HG03558 (cell line): Measurements from ENCODE around the gene ANKRD27.
"Not testable (repeated sequence)": the region's sequence is repeated elsewhere in the genome, so short reads cannot be mapped to it uniquely, and the experiment has no call there.

Experiments
- ATAC-seq: cut with Tn5 transposase; IDR thresholded peaks from one replicate; pipeline ENCODE4 v1.9.1; 2021; ENCODE audit warnings: moderate number of reproducible peaks; ENCODE audit not compliant: unreplicated experiment; ENCODE audit errors: extremely low read depth

The ANKRD27 gene

GRCh38 chr19:32611161-32611560 lies 63.8 kb downstream of the ANKRD27 start:
- ATAC-seq, result no peak

- ATAC-seq, result no peak
These were observed 67.5 kb downstream of the ANKRD27 start for GRCh38 chr19:32607479-32607878.

GRCh38 chr19:32606289-32606688 lies 68.7 kb downstream of the ANKRD27 start:
- no peak for ATAC-seq

- no peak for ATAC-seq
These were observed 69.4 kb downstream of the ANKRD27 start for GRCh38 chr19:32605544-32605943.

- ATAC-seq, result no peak
These were observed 71.0 kb downstream of the ANKRD27 start for GRCh38 chr19:32603961-32604360.

GRCh38 chr19:32599736-32600157 lies 75.2 kb downstream of the ANKRD27 start:
- ATAC-seq, result no peak

- no peak for ATAC-seq
These were observed 75.7 kb downstream of the ANKRD27 start for GRCh38 chr19:32599258-32599657.

GRCh38 chr19:32598022-32598421 lies 77.0 kb downstream of the ANKRD27 start:
- no peak for ATAC-seq

GRCh38 chr19:32595491-32595890 lies 79.5 kb downstream of the ANKRD27 start:
- ATAC-seq, result no peak

- ATAC-seq, result no peak
These were observed 81.0 kb downstream of the ANKRD27 start for GRCh38 chr19:32594021-32594420.

GRCh38 chr19:32587747-32588504 lies 87.1 kb downstream of the ANKRD27 start:
- not testable (repeated sequence) for ATAC-seq

GRCh38 chr19:32581705-32582179 lies 93.2 kb downstream of the ANKRD27 start:
- ATAC-seq, result no peak

GRCh38 chr19:32580901-32581704 lies 93.9 kb downstream of the ANKRD27 start, which contains the start of gene PDCD5:
TSS of gene PDCD5 (plus strand) at chr19:32581190. CDS start at chr19:32581262, 72 bp downstream.
- ATAC-seq, result peak; percentile 54

- ATAC-seq, result peak; percentile 12
These were observed 94.6 kb downstream of the ANKRD27 start for GRCh38 chr19:32580353-32580900.

- no peak for ATAC-seq
These were observed 98.2 kb downstream of the ANKRD27 start for GRCh38 chr19:32576790-32577189.

- ATAC-seq, result no peak
These were observed 101.5 kb downstream of the ANKRD27 start for GRCh38 chr19:32573492-32573794.

GRCh38 chr19:32572700-32573491 lies 102.1 kb downstream of the ANKRD27 start:
- ATAC-seq, result not testable (repeated sequence)

GRCh38 chr19:32571471-32572075 lies 103.4 kb downstream of the ANKRD27 start:
- ATAC-seq, result not testable (repeated sequence)

GRCh38 chr19:32570081-32570785 lies 104.7 kb downstream of the ANKRD27 start:
- no peak for ATAC-seq
